DOHH2 (cell line): ENCODE results near the gene POPDC3.

Source experiments
- H3F3A ChIP-seq: fragments of 200-600 bp; sonication (generic), shearing (Covaris generic); 2 replicates; pipeline ENCODE4 v1.6.0; 2016; ENCODE audit warnings: antibody characterized with exemption, mild to moderate bottlenecking; ENCODE audit not compliant: control insufficient read depth, insufficient read depth
- H3K27ac ChIP-seq: fragments of 200-600 bp; sonication (generic); 2 replicates; pipeline ENCODE4 v1.5.1; 2014; ENCODE audit warnings: low read depth, mild to moderate bottlenecking, low read length, moderate library complexity
- H3K27me3 ChIP-seq: fragments of 200-600 bp; sonication (generic); 2 replicates; pipeline ENCODE4 v1.6.1; 2014; ENCODE audit warnings: mild to moderate bottlenecking, low read length, mixed read lengths; ENCODE audit not compliant: control insufficient read depth
- H3K36me3 ChIP-seq: fragments of 200-600 bp; sonication (generic); 2 replicates; pipeline ENCODE4 v1.6.1; 2014; ENCODE audit warnings: mild to moderate bottlenecking, low read length, moderate library complexity, mixed read lengths; ENCODE audit not compliant: control insufficient read depth
- H3K4me1 ChIP-seq: fragments of 200-600 bp; sonication (generic); 2 replicates; pipeline ENCODE4 v1.6.1; 2014; ENCODE audit warnings: mild to moderate bottlenecking, low read length, mixed read lengths; ENCODE audit not compliant: control insufficient read depth
- H3K4me2 ChIP-seq: fragments of 200-600 bp; sonication (generic); 2 replicates; pipeline ENCODE4 v1.6.0; 2014; ENCODE audit warnings: mild to moderate bottlenecking, low read length, moderate library complexity
- H3K4me3 ChIP-seq: fragments of 200-600 bp; sonication (generic); 2 replicates; pipeline ENCODE4 v1.5.1; 2014; ENCODE audit warnings: mild to moderate bottlenecking, low read length, mixed read lengths
- H3K79me2 ChIP-seq: fragments of 200-600 bp; sonication (generic); 2 replicates; pipeline ENCODE4 v1.6.1; 2014; ENCODE audit warnings: mild to moderate bottlenecking, low read length, mixed read lengths; ENCODE audit not compliant: control insufficient read depth
- H3K9me2 ChIP-seq: fragments of 200-600 bp; sonication (generic); replicated peaks from 2 replicates; pipeline ENCODE4 v1.6.1; 2014; ENCODE audit warnings: mild to moderate bottlenecking, low read length, mixed read lengths; ENCODE audit not compliant: control insufficient read depth
- H3K9me3 ChIP-seq: fragments of 200-600 bp; sonication (generic); 2 replicates; pipeline ENCODE4 v1.6.1; 2014; ENCODE audit warnings: antibody characterized with exemption, low read length, mixed read lengths; ENCODE audit not compliant: control insufficient read depth, insufficient read depth
- H4K20me1 ChIP-seq: fragments of 200-600 bp; sonication (generic); 2 replicates; pipeline ENCODE4 v1.6.0; 2014; ENCODE audit warnings: low read depth, mild to moderate bottlenecking, antibody characterized with exemption, low read length, moderate library complexity; ENCODE audit not compliant: control insufficient read depth, insufficient read depth
- EZH2phosphoT487 ChIP-seq: fragments of 200-600 bp; sonication (generic); IDR thresholded peaks from 2 replicates; pipeline ENCODE4 v1.6.1; 2017; ENCODE audit warnings: borderline replicate concordance, mild to moderate bottlenecking, antibody characterized with exemption, low read length, moderate library complexity, mixed read lengths
- TF ChIP-seq, protein P1 (sequence below): fragments of 200-600 bp; sonication (generic); IDR thresholded peaks from one replicate; pipeline ENCODE4 v1.5.1; 2014; ENCODE audit warnings: antibody characterized with exemption, mild to moderate bottlenecking, low read depth, low read length; ENCODE audit not compliant: poor library complexity, severe bottlenecking

The POPDC3 gene

DNA sequence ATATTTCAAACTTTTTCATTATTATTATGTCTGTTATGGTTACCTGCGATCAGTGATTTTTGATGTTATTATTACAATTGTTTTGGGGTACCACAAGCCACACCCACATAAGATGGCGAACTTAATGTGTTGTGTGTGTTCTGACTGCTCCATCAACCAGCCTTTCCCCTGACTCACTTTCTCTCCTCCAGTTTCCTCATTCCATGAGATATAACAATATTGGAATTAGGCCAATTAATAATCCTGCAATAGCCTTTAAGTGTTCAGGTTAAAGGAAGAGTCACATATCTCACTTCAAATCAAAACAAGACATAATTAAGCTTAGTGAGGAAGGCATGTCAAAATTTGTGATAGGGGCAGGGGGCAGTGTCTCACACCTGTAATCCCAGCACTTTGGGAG is 16.3 kb upstream of the POPDC3 start:
- Histone ChIP-seq H3K36me3 (no peaks in the 10 kb centered on the region), H4K20me1 (no peaks in the 10 kb centered on the region), H3K4me3 (no peak overlapping the region), H3K4me2 (no peak overlapping the region), H3K4me1 (no peaks in the 10 kb centered on the region), H3K9me2 (no peaks in the 10 kb centered on the region), H3K27me3 (no peaks in the 10 kb centered on the region), H3F3A (no peaks in the 10 kb centered on the region), H3K9me3 (no peaks in the 10 kb centered on the region), H3K79me2 (no peaks in the 10 kb centered on the region), H3K27ac (no peak overlapping the region)
- TF ChIP-seq EZH2phosphoT487 = no peak
- TF ChIP-seq, protein P1, sequence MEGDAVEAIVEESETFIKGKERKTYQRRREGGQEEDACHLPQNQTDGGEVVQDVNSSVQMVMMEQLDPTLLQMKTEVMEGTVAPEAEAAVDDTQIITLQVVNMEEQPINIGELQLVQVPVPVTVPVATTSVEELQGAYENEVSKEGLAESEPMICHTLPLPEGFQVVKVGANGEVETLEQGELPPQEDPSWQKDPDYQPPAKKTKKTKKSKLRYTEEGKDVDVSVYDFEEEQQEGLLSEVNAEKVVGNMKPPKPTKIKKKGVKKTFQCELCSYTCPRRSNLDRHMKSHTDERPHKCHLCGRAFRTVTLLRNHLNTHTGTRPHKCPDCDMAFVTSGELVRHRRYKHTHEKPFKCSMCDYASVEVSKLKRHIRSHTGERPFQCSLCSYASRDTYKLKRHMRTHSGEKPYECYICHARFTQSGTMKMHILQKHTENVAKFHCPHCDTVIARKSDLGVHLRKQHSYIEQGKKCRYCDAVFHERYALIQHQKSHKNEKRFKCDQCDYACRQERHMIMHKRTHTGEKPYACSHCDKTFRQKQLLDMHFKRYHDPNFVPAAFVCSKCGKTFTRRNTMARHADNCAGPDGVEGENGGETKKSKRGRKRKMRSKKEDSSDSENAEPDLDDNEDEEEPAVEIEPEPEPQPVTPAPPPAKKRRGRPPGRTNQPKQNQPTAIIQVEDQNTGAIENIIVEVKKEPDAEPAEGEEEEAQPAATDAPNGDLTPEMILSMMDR = no peak

DNA sequence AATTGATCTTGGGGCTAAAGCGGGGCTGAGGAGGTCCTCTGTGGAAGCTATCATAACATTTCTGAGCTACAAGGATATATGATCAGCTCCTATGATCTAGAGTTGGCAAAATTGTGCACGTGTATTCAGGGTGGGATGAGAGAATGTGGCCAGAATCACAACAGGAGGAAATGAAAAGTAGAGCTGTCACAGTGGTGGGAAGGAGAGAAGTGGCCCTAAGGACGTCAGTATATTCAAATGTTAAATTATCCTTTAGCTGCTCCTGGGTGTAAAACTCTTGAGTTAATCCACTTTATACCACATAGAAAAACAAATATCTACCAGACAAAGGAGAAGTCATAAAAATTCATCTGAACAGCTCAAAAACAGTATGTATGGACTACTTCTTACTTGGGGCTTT is 14.8 kb upstream of the POPDC3 start:
- Histone ChIP-seq H3K27me3 (no peaks in the 10 kb centered on the region), H3K36me3 (no peaks in the 10 kb centered on the region), H3F3A (no peaks in the 10 kb centered on the region), H4K20me1 (no peaks in the 10 kb centered on the region), H3K79me2 (no peaks in the 10 kb centered on the region), H3K4me3 (no peak overlapping the region), H3K27ac (no peak overlapping the region), H3K9me2 (no peaks in the 10 kb centered on the region), H3K4me1 (no peaks in the 10 kb centered on the region), H3K9me3 (no peaks in the 10 kb centered on the region), H3K4me2 (no peak overlapping the region)
- TF ChIP-seq EZH2phosphoT487 = no peak
- TF ChIP-seq, protein P1 = no peak

DNA sequence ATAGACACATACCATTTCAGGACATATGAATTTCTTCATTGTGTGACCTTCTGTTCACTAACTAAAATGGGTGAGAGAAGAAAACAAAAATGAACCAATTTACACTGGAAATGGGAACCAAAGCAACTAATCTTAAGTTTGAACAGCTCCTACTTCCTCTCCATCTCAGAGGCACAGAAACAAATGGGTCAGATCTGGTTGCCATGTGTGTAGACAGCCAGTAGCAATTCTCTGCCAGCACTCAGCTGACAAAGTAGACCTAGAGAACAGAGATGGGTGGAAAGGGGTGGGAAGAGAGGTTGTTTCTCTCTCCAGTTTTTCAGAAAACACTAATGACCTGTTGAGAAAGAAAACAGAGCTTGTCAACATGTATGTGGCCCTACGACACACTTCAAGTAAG is 14.3 kb upstream of the POPDC3 start:
- H3K27ac ChIP-seq = no peak overlapping the region
- no peaks in the 10 kb centered on the region for H4K20me1 ChIP-seq
- no peak overlapping the region for H3K4me3 ChIP-seq
- H3F3A ChIP-seq = no peaks in the 10 kb centered on the region
- H3K27me3 ChIP-seq = no peaks in the 10 kb centered on the region
- H3K9me3 ChIP-seq = no peaks in the 10 kb centered on the region
- H3K79me2 ChIP-seq = no peaks in the 10 kb centered on the region
- TF ChIP-seq, protein P1 = no peak
- TF ChIP-seq EZH2phosphoT487 = no peak
- H3K36me3 ChIP-seq = no peaks in the 10 kb centered on the region
- no peaks in the 10 kb centered on the region for H3K9me2 ChIP-seq
- H3K4me1 ChIP-seq = no peaks in the 10 kb centered on the region
- H3K4me2 ChIP-seq = no peak overlapping the region

DNA sequence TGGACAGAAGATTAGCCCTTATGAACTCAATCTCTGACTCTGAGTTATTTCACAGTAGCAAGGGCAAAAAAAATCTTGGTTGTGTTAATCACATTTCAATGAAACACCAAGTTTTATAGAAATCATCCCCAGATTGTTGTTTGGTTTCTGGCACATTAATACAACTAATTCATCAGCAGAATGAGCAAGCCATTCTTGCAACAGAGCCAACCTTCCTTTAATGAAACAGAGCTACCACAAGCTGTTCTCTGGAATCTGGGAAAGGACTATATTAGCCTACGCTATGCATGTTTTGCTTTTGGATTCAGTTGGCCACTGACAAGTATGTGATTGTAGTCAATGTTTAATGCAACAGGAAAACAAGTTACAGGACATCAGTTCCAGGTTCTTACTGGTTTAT is 13.8 kb upstream of the POPDC3 start:
- Histone ChIP-seq H3K79me2 (no peaks in the 10 kb centered on the region), H3K4me2 (no peak overlapping the region), H3K27ac (no peak overlapping the region), H3F3A (no peaks in the 10 kb centered on the region), H3K36me3 (no peaks in the 10 kb centered on the region), H3K9me3 (no peaks in the 10 kb centered on the region), H3K4me1 (no peaks in the 10 kb centered on the region), H4K20me1 (no peaks in the 10 kb centered on the region), H3K4me3 (no peak overlapping the region), H3K27me3 (no peaks in the 10 kb centered on the region), H3K9me2 (no peaks in the 10 kb centered on the region)
- TF ChIP-seq, protein P1 = no peak
- no peak for TF ChIP-seq EZH2phosphoT487
